ENCODE results near the gene HSD11B1.

GRCh38 chr1:209732725-209733124 is 28.1 kb downstream of the HSD11B1 start:
- TF ChIP-seq CTCF (optimal IDR thresholded peaks at IDR 0.05 in 1 of 3, IDR thresholded peaks at IDR 0.05 in 1 of 3, conservative IDR thresholded peaks at IDR 0.05 in 1 of 3; ENCODE audit: extremely low read depth in 1 of 3, insufficient read depth in 2 of 3, low read length in 3 of 3) (no peak), EZH2 (IDR thresholded peaks at IDR 0.05; ENCODE audit: low read length) (no peak)
